H1 (cell line): ENCODE measurements around the gene RAMP1. TPM values are rescaled to one million over a fixed set of nuclear protein-coding genes. Genes with fewer than 3 reads are reported as not detected.

Experiments
- CTCF ChIA-PET: fragments of 300-600 bp; sonication (Branson Sonifier 250); formaldehyde crosslinking; loops from one replicate; lab custom pipeline; 2021; ENCODE audit not compliant: partially characterized antibody; lab: Charles Lee
- POLR2A ChIA-PET: fragments of 300-600 bp; sonication (Branson Sonifier 250); formaldehyde crosslinking; loops from one replicate; lab custom pipeline; 2021; ENCODE audit warnings: inconsistent platforms; ENCODE audit not compliant: partially characterized antibody; lab: Charles Lee
- DNase-seq, 2 experiments: peaks; one replicate each; pipeline versions ENCODE4 v3.0.0 to v3.0.0-alpha.2; 2010 to 2022; ENCODE audit warnings: low spot score in 2 of 2, low read depth in 1 of 2, mixed read lengths in 1 of 2
- FAIRE-seq: peaks from 2 replicates; lab custom pipeline; 2011; peaks lifted over from hg19 to GRCh38; lab: Jason Lieb, UNC
- H2AFZ ChIP-seq: 2 replicates; pipeline ENCODE4 v1.8.1; 2012; ENCODE audit warnings: low read length, inconsistent platforms
- H2AK5ac ChIP-seq: 2 replicates; pipeline ENCODE4 v1.6.1; 2013; ENCODE audit warnings: low read depth, low read length
- H2BK120ac ChIP-seq: replicated peaks from 2 replicates; pipeline ENCODE3; 2013; ENCODE audit warnings: low read depth, low read length, inconsistent platforms
- H2BK12ac ChIP-seq: 2 replicates; pipeline ENCODE4 v1.6.1; 2013; ENCODE audit warnings: low read depth, low read length
- H2BK15ac ChIP-seq: 2 replicates; pipeline ENCODE4 v1.6.1; 2013; ENCODE audit warnings: low read length
- H2BK20ac ChIP-seq: 2 replicates; pipeline ENCODE4 v1.6.1; 2013; ENCODE audit warnings: low read length
- H2BK5ac ChIP-seq: 2 replicates; pipeline ENCODE4 v1.6.1; 2013; ENCODE audit warnings: low read depth, low read length
- H3K14ac ChIP-seq: 2 replicates; pipeline ENCODE4 v1.6.1; 2013; ENCODE audit warnings: inconsistent platforms; ENCODE audit not compliant: insufficient read length
- H3K18ac ChIP-seq: 2 replicates; pipeline ENCODE4 v1.6.1; 2013; ENCODE audit warnings: low read length; ENCODE audit errors: extremely low read depth
- H3K23ac ChIP-seq: 2 replicates; pipeline ENCODE4 v1.6.1; 2013; ENCODE audit warnings: inconsistent platforms; ENCODE audit not compliant: insufficient read length
- H3K23me2 ChIP-seq: 2 replicates; pipeline ENCODE4 v1.6.1; 2013; ENCODE audit warnings: low read depth, low read length
- H3K27ac ChIP-seq: 2 replicates; pipeline ENCODE4 v1.6.1; 2011; ENCODE audit warnings: low read depth, low read length, inconsistent platforms
- H3K27me3 ChIP-seq, 4 experiments: replicated peaks in 1 of 4; 1 replicate in 1 of 4; 2 replicates in 3 of 4; pipeline versions ENCODE4 v1.6.1 to v1.8.1; 2011 to 2013; ENCODE audit warnings: low read length in 3 of 4, mild to moderate bottlenecking in 3 of 4, inconsistent platforms in 2 of 4, mixed read lengths in 2 of 4, moderate library complexity in 1 of 4; ENCODE audit not compliant: control insufficient read depth in 3 of 4, insufficient read depth in 3 of 4; ENCODE audit errors: extremely low read depth in 1 of 4
- H3K36me3 ChIP-seq, 4 experiments: 2 replicates each; pipeline versions ENCODE4 v1.6.1 to v1.8.1; 2011 to 2013; ENCODE audit warnings: mild to moderate bottlenecking in 4 of 4, low read length in 3 of 4, moderate library complexity in 2 of 4, control low read depth in 1 of 4, inconsistent platforms in 1 of 4; ENCODE audit not compliant: insufficient read depth in 4 of 4, control insufficient read depth in 2 of 4
- H3K4ac ChIP-seq: replicated peaks from 2 replicates; pipeline ENCODE3; 2013; ENCODE audit warnings: low read length, low read depth, mixed read lengths, inconsistent platforms; ENCODE audit not compliant: insufficient read length
- H3K4me1 ChIP-seq, 4 experiments: replicated peaks in 1 of 4; 1 replicate in 1 of 4; 2 replicates in 3 of 4; pipeline versions ENCODE4 v1.6.1 to v1.8.1; 2011 to 2013; ENCODE audit warnings: low read length in 3 of 4, inconsistent platforms in 2 of 4, mixed read lengths in 1 of 4; ENCODE audit not compliant: insufficient read depth in 4 of 4, control insufficient read depth in 3 of 4
- H3K4me2 ChIP-seq, 2 experiments: 2 replicates each; pipeline versions ENCODE4 v1.6.1 to v1.8.1; 2011 to 2013; ENCODE audit warnings: low read depth in 2 of 2, low read length in 2 of 2, control low read depth in 1 of 2, inconsistent platforms in 1 of 2, mild to moderate bottlenecking in 1 of 2; ENCODE audit not compliant: insufficient read depth in 1 of 2
- H3K4me3 ChIP-seq, 4 experiments: fragments of 200-600, 300-600 bp in 1 of 4; sonication (generic), shearing (Covaris generic), sonication (Bioruptor Twin) in 1 of 4; 2 replicates each; pipeline versions ENCODE4 v1.5.1 to v1.8.1; 2011 to 2016; ENCODE audit warnings: low read length in 4 of 4, low read depth in 3 of 4, control low read depth in 2 of 4, inconsistent platforms in 2 of 4, mild to moderate bottlenecking in 2 of 4, mixed read lengths in 1 of 4, moderate library complexity in 1 of 4; ENCODE audit not compliant: insufficient read depth in 2 of 4; ENCODE audit errors: extremely low read depth in 1 of 4
- H3K56ac ChIP-seq: replicated peaks from 2 replicates; pipeline ENCODE3; 2013; ENCODE audit warnings: low read depth, mild to moderate bottlenecking, mixed read lengths, low read length, inconsistent platforms; ENCODE audit not compliant: insufficient read length
- H3K79me1 ChIP-seq: 2 replicates; pipeline ENCODE4 v1.6.1; 2013; ENCODE audit warnings: low read depth, low read length, control low read depth
- H3K79me2 ChIP-seq, 2 experiments: 2 replicates each; pipeline versions ENCODE4 v1.6.1 to v1.8.1; 2012 to 2013; ENCODE audit warnings: low read length in 2 of 2, mild to moderate bottlenecking in 2 of 2, inconsistent platforms in 1 of 2; ENCODE audit not compliant: insufficient read depth in 2 of 2, control insufficient read depth in 1 of 2
- H3K9ac ChIP-seq, 4 experiments: replicated peaks in 1 of 4; 1 replicate in 1 of 4; 2 replicates in 3 of 4; pipeline versions ENCODE4 v1.6.1 to v1.8.1; 2011 to 2013; ENCODE audit warnings: low read depth in 3 of 4, low read length in 3 of 4, control low read depth in 2 of 4, mild to moderate bottlenecking in 2 of 4, moderate library complexity in 2 of 4, inconsistent platforms in 1 of 4; ENCODE audit errors: extremely low read depth in 1 of 4
- H3K9me3 ChIP-seq, 2 experiments: 2 replicates each; pipeline versions ENCODE4 v1.6.1 to v1.8.1; 2012 to 2013; ENCODE audit warnings: mild to moderate bottlenecking in 2 of 2, moderate library complexity in 2 of 2, control low read depth in 1 of 2, inconsistent platforms in 1 of 2, low read depth in 1 of 2, low read length in 1 of 2, mixed read lengths in 1 of 2; ENCODE audit not compliant: insufficient read depth in 2 of 2
- H4K20me1 ChIP-seq, 2 experiments: replicated peaks in 1 of 2; 2 replicates each; pipeline versions ENCODE3 to v1.8.1; 2011 to 2013; ENCODE audit warnings: inconsistent platforms in 2 of 2, low read length in 2 of 2, mild to moderate bottlenecking in 1 of 2; ENCODE audit not compliant: insufficient read depth in 2 of 2, control insufficient read depth in 1 of 2
- H4K5ac ChIP-seq: 2 replicates; pipeline ENCODE4 v1.6.1; 2013; ENCODE audit warnings: low read length, low read depth, mixed read lengths, inconsistent platforms; ENCODE audit not compliant: insufficient read length
- H4K8ac ChIP-seq: 2 replicates; pipeline ENCODE4 v1.8.0; 2013; ENCODE audit warnings: mild to moderate bottlenecking, moderate library complexity, low read length, inconsistent platforms; ENCODE audit not compliant: insufficient read depth; ENCODE audit errors: extremely low read depth
- H4K91ac ChIP-seq: replicated peaks from 2 replicates; pipeline ENCODE3; 2013; ENCODE audit warnings: low read length, mixed read lengths, inconsistent platforms; ENCODE audit not compliant: insufficient read length
- KDM4A ChIP-seq: IDR thresholded peaks from one replicate; pipeline ENCODE4 v1.7.1; 2012; ENCODE audit warnings: low read depth, mild to moderate bottlenecking, moderate library complexity, low read length, inconsistent platforms; ENCODE audit not compliant: severe bottlenecking
- SAP30 ChIP-seq: fragments of 300-600 bp; sonication (generic); IDR thresholded peaks from 2 replicates; pipeline ENCODE4 v1.7.1; 2012; ENCODE audit warnings: low read length, moderate library complexity, mild to moderate bottlenecking, inconsistent platforms; ENCODE audit not compliant: insufficient read depth, insufficient replicate concordance
- SUZ12 ChIP-seq: fragments of 200-600 bp; sonication (generic); IDR thresholded peaks from 2 replicates; pipeline ENCODE4 v1.6.1; 2012; ENCODE audit warnings: mild to moderate bottlenecking, inconsistent platforms, low read length, moderate library complexity, mixed read lengths
- WGBS, 2 experiments: shearing (Covaris generic) in 1 of 2; methylation state at CpG; one replicate each; pipeline versions ENCODE4 v1.1.6 to v1.1.7; 2013 to 2015; ENCODE audit warnings: low lambda C conversion rate in 2 of 2, mixed read lengths in 2 of 2, inconsistent platforms in 1 of 2, low coverage in 1 of 2, missing lambda C conversion rate in 1 of 2; ENCODE audit not compliant: insufficient replicate concordance in 2 of 2, insufficient coverage in 1 of 2, insufficient read length in 1 of 2; ENCODE audit errors: extremely low coverage in 1 of 2, missing lambda C conversion rate in 1 of 2; 5-methylcytosine and 5-hydroxymethylcytosine counted together
- polyA plus RNA-seq, 7 experiments: library from polyadenylated mRNA; depleted of rRNA in 3 of 7; stranded (reverse) in 5 of 7; unstranded in 2 of 7; fragments of >200 nt in 5 of 7; fragments of 200-250 nt in 2 of 7; gene quantifications; 1 replicate in 5 of 7; 2 replicates in 1 of 7; 4 replicates in 1 of 7; pipeline versions ENCODE4 v1.2.1 to v1.2.3, GENCODE V29; 2011 to 2013; ENCODE audit warnings: missing spikeins in 2 of 7, mixed read lengths in 2 of 7
- total RNA-seq: library from RNA; stranded (reverse); fragmentation: NEBNext Ultra II Directional; extraction: Animal tissue kit (Norgen Biotek cat#: 25700); gene quantifications from 2 replicates; pipeline ENCODE4 v1.2.1, GENCODE V29; 2021

RAMP1 gene
- total and polyA plus RNA-seq, 2 of the 8 experiments (the other 6 are each of a cell fraction or from before 2014, with no cell fraction given): 0.65 to 4.3 TPM

GRCh38 chr2:237955640-237956401, 96.4 kb downstream of the RAMP1 start:
- H2AK5ac ChIP-seq: no peak overlapping the region
- no peak overlapping the region for H4K91ac ChIP-seq
- no peak overlapping the region for H3K23ac ChIP-seq
- H4K20me1 ChIP-seq: no peaks in the 10 kb centered on the region
- H4K8ac ChIP-seq: peak overlapping the region; percentile 45; the same call in 1 of the 2 replicates
- no peak overlapping the region for H2BK20ac ChIP-seq
- peaks cover 0 to 3% (median 0%) of the 10 kb centered on the region in 4 experiments; a peak in 1 of 7 replicates for H3K4me1 ChIP-seq
- peak overlapping the region; percentile 74 to 97 for H3K4me2 ChIP-seq
- peak overlapping the region; percentile 39 to 77 (median 51) for H3K4me3 ChIP-seq
- H2BK120ac ChIP-seq: no peak overlapping the region
- FAIRE-seq: no peak
- H3K9me3 ChIP-seq: no peaks in the 10 kb centered on the region
- peaks cover 0 to 18% (median 10%) of the 10 kb centered on the region in 4 experiments; a peak in 5 of 7 replicates for H3K27me3 ChIP-seq
- ChIA-PET CTCF (interaction anchor here (0.6 to 2.3 kb wide), 6 partner anchors 9 to 99 kb away, joined by 3 to 11 read pairs (median 3); no protein-coding TSS in a partner anchor), POLR2A (interaction anchor here (1.0 kb wide), 1 partner anchor 144 kb away, joined by 3 read pairs; the partner anchor contains the start of gene ESPNL)
- H4K5ac ChIP-seq: no peak overlapping the region
- H3K79me1 ChIP-seq: no peaks in the 10 kb centered on the region
- no peak overlapping the region for H2BK12ac ChIP-seq
- no peak overlapping the region for H3K4ac ChIP-seq
- H2BK15ac ChIP-seq: no peak overlapping the region
- no peaks in the 10 kb centered on the region for H3K36me3 ChIP-seq
- DNase-seq: peak in 1 of 2 experiments; percentile 65
- WGBS, 2 experiments: 26% methylated on average over 48 of the region's 64 CpGs; no CpG with 5 or more reads in 1 of the 2 experiments
- H3K27ac ChIP-seq: no peak overlapping the region
- H3K56ac ChIP-seq: no peak overlapping the region
- no peak overlapping the region for H3K9ac ChIP-seq
- no peak overlapping the region; the same call in 1 of the 2 replicates for H3K18ac ChIP-seq
- H3K79me2 ChIP-seq: no peaks in the 10 kb centered on the region; a peak in 1 of 4 replicates
- H3K23me2 ChIP-seq: peaks cover 8% of the 10 kb centered on the region; the same call in 1 of the 2 replicates
- TF ChIP-seq SUZ12 (0 out of 2 replicates have a peak, but pooled peaks have one; percentile 39), SAP30 (no peak), KDM4A (peak; percentile 78)
- no peak overlapping the region for H2BK5ac ChIP-seq
- no peak overlapping the region for H3K14ac ChIP-seq
- H2AFZ ChIP-seq: peak overlapping the region; percentile 64; the same call in 1 of the 2 replicates
